DMS153 treated with DMSO at 0.1 percent for 48 hours (cell line): Measurements from ENCODE around the gene MEOX1.
"Not testable (repeated sequence)": the region's sequence is repeated elsewhere in the genome, so short reads cannot be mapped to it uniquely, and the experiment has no call there.

Experiments
- DNase-seq: peaks from one replicate; lab custom pipeline; 2025; ENCODE audit not compliant: unreplicated experiment; lab: John Stamatoyannopoulos, UW

MEOX1 gene

DNA sequence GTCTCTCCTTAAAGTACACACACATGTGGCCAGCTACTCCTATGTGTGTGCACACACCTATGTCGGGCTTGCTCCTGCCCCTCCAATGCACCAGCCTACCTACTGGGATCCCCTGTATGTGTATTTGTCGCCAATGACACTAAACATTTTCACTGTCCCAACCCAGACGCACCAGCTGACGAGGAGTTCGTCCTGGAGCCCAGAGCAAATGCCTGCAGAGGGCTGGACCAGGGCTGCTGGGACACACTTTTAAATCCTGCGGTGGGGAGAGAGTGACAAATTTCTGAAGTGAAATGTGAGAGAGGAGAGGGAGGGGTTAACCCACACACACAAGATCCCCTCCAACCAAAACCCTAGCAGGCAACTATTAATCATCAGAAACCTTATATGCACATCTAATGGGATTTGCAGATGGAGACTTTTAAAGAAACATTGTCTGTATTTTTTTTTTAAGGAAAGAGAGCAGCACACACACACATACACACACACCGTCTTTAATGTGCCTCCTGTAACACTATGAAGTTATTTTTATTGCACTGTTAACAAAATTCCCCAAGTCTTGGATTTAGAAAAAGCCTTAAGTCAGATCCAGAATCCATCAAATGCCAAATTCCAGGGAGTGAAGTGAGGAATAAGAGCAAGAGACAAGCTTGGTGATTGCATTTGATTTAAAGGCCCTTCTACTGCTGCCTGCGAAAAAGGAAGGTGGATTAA is at the start of gene MEOX1:
Gene MEOX1 (minus strand): TSS at position 224 of the 714 bp plus-strand sequence. CDS start 388 bp downstream, outside the sequence.
- DNase-seq: no peak

- no peak for DNase-seq
These were observed 48.4 kb upstream of the MEOX1 start for GRCh38 chr17:43710101-43710500.

DNA sequence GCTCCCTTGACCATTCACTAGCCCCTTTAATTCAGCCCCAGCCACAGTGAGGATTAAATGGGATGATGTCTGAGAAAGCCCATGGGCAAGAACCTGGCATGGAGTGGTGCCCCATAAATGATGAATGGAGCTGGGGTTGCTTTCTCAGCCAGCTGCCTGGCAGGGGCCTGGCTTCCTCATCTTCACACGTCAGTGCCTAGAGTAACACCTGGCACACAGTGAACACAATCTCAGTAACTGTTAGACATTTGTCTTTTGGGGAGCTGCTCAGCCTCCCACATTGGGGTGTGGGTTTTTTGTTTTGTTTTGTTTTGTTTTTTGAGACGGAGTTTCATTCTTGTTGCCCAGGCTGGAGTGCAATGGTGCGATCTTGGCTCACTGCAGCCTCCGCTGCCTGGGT is 47.5 kb upstream of the MEOX1 start:
- no peak for DNase-seq

DNA sequence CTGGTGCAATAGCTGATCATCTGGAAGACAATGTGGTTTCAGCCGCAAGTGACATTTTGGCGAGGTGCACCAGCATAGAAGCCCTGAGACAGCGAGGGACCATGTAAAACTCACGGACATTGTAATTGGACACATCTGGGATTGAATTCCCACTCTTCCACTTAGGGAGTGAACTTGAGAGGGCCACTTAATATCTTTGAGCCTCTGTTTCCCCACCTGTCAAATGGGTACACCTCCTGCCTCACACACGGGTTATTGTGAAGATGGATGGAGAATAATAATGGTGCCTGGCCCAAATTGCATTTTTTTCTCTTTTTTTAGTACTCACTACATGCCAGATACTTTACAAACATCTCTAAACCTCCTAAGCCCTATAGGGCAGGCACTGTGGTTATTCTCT is 45.5 kb upstream of the MEOX1 start:
- no peak for DNase-seq

DNA sequence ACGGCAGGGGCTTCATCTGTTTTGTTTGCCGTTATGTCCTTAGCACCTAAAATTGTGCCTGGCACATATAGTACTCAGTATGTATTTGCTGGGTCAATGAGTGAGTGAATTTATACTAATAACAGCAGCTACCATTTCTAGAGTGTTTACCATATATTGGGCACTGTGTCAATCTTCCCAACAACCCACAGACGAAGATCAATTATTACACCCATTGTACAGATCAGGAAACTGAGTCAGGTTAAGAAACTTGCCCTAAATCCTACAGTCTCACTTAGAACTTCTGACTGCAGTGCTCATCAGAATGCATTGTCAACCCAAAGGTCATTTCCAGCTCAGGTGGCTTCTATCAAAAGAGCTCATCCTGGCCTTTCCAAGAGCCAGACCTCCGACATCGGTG is 44.5 kb upstream of the MEOX1 start:
- no peak for DNase-seq

DNA sequence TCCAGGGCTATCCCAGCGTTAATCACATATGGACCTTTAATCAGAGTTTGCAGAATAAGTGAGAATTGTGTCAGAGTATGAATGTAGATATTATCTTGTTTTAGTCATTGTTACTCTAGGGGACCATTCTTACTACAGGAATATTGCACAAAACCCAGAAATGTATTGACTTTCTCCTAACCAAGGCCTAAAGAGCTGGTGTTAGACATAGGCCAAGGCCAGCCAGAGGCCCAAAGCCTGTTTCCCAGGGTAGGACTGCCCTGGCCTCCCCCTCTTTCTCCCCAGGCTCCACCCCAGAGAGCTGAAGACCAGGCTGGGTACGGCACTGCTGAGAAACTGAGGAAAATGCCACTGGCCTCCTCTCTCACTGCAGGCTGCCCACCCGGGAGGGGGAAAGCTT is 41.9 kb upstream of the MEOX1 start:
- DNase-seq: no peak

DNA sequence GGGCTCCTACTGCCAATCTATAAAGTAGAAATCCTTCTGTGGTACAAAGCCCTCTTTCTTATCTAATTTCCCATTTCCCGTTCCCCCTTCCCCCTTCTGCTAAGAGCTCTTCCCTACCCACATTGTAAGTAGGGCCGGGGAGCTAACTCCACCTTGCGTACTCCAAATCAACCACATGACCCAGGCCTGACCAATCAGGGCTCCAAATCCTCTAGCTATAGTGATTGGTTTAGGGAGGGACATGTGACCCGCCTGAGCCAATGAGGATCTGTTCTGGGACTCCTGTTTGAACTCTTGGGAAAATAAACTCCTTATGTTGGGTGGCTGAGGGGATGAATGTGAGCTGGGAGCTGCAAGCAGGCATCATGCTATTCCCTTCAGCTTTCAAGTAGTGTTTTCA is 40.9 kb upstream of the MEOX1 start:
- no peak for DNase-seq

DNA sequence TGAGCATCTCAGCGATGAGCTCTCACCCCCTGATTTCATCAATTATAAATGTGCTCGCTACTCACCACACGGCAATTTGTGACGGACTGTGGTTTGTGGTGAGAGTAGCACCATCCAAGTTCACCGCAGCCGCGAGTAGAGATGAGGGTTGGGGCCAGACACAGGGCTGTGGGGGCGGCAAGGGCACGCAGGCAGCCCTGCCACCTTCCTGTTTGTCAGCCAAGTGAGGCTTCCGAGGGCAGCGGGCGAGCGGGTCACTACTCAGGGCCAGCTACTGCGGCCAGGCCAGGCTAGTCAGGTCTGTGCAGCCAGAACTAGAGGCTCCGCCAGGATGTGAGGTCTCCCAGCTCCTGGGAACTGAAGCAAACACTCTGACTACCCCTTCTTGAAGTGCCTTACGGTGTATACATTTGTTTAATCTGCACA is 39.6 kb upstream of the MEOX1 start:
- DNase-seq: no peak

- no peak for DNase-seq
These were observed 37.7 kb upstream of the MEOX1 start for GRCh38 chr17:43699438-43699756.

DNA sequence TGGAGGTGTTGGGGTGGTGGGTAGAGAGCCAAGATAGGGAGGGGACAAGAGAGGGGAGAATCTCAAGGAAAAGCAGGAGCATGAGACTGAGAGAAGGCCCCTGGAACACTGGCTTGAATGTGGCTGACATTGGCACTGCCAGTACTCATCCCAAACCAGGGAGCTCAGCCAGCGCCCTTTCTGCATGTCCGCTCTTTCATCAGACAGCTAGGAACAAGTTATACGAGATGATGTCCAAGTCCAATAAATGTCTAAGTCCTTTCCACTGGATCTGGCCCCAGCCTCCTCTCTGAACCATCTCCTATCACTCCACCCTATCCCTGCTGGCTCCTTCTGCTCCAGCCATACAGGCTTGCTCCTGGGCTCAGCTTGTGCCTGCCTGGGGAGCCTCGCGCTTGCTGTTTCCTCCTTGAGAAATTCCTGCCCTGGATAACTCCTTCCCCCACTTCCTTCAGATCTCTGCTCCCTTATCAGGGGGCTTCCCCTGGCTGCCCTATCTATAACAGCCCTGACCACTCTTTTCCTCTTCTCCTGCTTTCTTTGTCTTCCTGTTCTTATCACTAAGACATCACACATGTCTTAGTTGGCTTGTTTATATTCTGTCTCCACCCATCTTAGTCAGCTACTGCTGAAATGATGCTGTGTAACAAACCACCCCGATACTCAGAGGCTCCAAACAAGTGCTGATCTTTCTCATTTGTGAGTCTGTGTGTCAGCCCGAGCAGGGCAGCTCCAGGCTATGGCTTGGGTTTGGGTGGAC is 37.1 kb upstream of the MEOX1 start:
- no peak for DNase-seq

DNA sequence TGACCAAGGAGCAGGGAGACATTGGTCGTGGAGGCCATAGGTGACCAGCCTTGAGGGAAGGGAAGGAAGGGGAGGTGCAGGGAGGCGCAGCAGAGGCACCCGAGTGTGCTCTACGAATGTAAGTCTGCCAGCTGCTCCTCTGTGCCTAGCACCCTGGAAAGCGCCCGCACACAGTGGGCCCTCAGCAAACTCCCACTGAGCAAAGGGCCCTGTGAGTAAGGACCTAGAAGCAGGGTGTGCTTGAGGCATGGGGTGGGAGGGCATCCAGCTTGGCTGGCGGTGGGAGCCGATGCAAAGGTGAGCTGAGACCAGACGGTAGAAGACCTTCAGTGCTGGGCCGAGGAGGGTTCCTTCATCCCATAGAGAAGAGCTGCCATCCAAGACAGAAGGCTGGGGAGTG is 36.2 kb upstream of the MEOX1 start:
- DNase-seq: no peak

GRCh38 chr17:43696891-43697290 is 35.2 kb upstream of the MEOX1 start:
- DNase-seq: no peak

DNA sequence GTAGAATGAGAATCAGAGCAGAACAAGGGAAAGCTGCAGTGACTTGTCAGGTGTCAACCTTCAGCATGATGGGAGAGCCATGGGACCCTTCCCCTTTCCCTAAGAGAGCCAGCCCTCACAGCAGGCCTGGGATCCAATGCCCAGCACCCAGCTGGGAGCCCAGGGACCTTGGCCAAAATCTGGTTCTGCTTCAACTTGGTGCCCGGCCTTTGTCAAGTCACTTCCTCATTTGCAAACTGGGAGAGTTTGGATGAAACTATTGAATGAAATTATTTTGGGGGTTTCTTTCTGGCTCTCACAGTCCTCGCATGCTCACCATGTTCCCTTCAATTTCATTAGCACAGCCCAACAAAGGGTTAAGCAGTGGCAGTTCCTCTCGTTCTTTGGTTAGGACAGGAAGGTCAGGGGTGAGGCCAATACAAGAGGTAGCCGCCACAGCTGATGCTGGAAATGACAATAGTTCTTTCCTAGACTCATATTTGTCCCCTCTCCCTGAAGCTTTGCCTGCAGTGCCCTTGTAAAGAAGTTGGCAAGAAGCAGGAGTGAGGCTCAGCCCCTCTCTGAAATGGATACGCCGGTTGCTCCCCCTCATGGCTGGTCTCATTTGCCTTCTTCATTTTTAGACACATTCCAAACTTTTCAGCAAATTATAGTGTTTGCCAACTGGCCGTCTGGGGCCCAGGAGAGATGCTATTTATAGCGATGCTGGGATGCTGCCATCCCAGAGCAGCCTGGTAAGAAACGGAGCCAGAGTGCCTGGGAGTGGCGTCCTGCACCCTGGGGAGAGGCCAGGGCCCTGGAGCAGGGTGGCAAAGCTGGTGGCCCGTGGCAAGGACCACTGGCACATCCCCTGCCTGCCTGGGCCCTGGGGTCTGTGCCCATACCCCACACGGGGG is 34.5 kb upstream of the MEOX1 start:
- no peak for DNase-seq

- peak; percentile 77 for DNase-seq
These were observed 32.6 kb upstream of the MEOX1 start for GRCh38 chr17:43694081-43694870.

- DNase-seq: no peak
These were observed 29.6 kb upstream of the MEOX1 start for GRCh38 chr17:43691317-43691693.

GRCh38 chr17:43690624-43691316 is 29.0 kb upstream of the MEOX1 start:
- DNase-seq: no peak

DNA sequence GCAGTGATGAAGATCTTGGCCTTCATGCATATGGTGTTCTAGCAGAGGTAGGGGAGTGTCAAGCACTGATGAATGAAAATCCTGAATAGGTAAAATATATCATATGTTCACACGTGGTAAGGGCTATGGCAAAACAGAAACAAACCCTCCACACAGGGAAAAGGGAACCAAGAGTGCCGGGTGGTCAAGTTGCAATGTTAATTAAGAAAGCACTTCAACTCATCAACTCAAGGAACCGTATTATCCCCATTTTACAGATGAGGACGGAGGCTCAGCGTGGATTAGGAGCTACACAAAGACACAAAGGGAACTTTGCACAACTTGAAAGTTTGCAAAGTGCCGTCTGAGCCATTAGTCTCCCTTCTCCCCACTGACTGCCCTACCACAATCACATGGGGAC is 28.1 kb upstream of the MEOX1 start:
- DNase-seq: no peak

GRCh38 chr17:43689131-43689530 is 27.4 kb upstream of the MEOX1 start:
- DNase-seq: no peak

- DNase-seq: not testable (repeated sequence)
These were observed 25.2 kb upstream of the MEOX1 start for GRCh38 chr17:43686957-43687356.

DNA sequence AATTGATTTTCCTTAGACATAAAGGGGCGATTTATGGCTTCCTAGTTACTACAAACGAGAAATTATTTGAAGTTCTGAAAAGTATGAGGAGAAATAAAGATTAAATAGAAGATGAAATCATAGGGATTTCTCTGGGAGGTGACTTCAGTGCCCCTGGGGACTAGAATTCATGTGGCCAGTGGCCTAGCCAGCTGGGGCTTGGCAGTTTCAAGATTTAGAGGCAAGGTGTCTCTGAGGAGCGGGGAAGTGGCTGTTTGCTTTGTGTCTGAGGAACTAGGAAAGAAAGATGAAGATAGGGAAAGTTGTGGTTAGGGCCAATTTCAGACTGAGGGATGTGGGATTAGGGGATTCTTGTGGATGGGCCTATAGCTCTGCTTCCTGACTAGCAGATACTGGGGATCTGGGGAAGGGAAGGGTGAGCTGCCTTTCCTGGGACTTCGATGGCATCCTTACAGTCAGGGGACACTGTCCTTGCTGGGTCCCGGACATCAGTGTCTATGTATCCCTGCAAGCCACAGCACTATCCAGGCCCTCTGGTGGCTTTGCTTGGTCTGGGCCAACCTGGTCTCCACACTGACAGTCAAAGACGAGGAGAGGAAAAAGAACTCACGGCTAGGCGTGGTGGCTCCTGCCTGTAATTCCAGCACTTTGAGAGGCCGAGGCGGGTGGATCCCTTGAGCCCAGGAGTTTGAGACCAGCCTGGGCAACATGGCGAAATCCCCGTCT is 22.4 kb upstream of the MEOX1 start:
- no peak for DNase-seq
